ENCODE data around the gene PRAC1. TPM values are rescaled to one million over a fixed set of nuclear protein-coding genes. Genes with fewer than 3 reads are reported as not detected.

The PRAC1 gene
- total RNA-seq, 1 experiment from 2014 or later = not detected

DNA sequence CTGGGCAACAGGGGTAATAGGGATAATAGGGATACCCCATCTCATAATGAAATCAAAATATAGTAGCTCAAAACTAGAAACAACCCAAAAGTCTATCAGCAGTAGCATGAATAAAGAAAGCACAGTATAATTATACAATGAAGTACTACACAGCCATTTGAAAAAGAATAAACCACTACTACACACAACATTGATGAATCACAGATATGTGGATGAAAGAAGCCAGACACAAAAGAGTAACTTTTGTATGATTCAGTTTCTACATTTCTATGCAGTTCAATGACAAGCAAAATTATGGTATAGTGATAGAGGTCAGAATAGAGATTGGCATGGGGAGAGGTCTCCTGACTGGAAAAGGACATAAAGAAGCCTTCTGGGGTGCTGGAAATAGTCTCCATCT lies 9.0 kb upstream of the PRAC1 start:
- H3K4me3 ChIP-seq (replicated peaks in 1 of 2; ENCODE audit: low read depth in 1 of 2, low read length in 2 of 2) = no peak overlapping the region
- CTCF ChIA-PET = interaction anchor here (1.6 to 2.4 kb wide), 2 partner anchors 60 to 301 kb away, joined by 4 to 7 read pairs; no protein-coding TSS in a partner anchor
- H4K20me1 ChIP-seq (ENCODE audit: insufficient read depth) = no peaks in the 10 kb centered on the region
- peaks cover 26% of the 10 kb centered on the region; the same call in 1 of the 2 replicates for H3K27me3 ChIP-seq (ENCODE audit: insufficient read depth, low read length)
- ATAC-seq (no peak), DNase-seq (ENCODE audit: low read depth, low spot score) (no peak)
- H3K79me2 ChIP-seq (ENCODE audit: insufficient read depth, low read length) = no peaks in the 10 kb centered on the region
- POLR2A ChIA-PET = no interaction called here
- no peak overlapping the region for H2AFZ ChIP-seq (ENCODE audit: low read depth, low read length, poor library complexity, severe bottlenecking)
- H3K9me2 ChIP-seq (ENCODE audit: insufficient read depth) = no peaks in the 10 kb centered on the region
- H3K27ac ChIP-seq (ENCODE audit: low read depth, low read length) = no peak overlapping the region
- RAD21 ChIA-PET (ENCODE audit: low non-redundant PET in 1 of 2, low total read pairs in 2 of 2, uncharacterized antibody in 2 of 2, unreplicated experiment in 2 of 2) = no interaction called here
- no TSS peak for BruUV-seq (replicated peaks)
- no peak for TF ChIP-seq POLR2AphosphoS5 (IDR thresholded peaks at IDR 0.05; ENCODE audit: low read depth, low read length)
- TF ChIP-seq ZFX (IDR thresholded peaks at IDR 0.05) = no peak
- TF ChIP-seq CEBPB (IDR thresholded peaks at IDR 0.05; ENCODE audit: low read depth) = no peak
- no peak for TF ChIP-seq CBX3 (IDR thresholded peaks at IDR 0.05; ENCODE audit: low read depth)
- TF ChIP-seq ZNF274 (IDR thresholded peaks at IDR 0.05; ENCODE audit: low read depth, low read length) = no peak
- TF ChIP-seq POLR2A (IDR thresholded peaks at IDR 0.05; ENCODE audit: borderline replicate concordance, extremely low read depth, insufficient read depth, insufficient read length) = no peak
- TF ChIP-seq EZH2 (IDR thresholded peaks at IDR 0.05) = no peak
- no peak for TF ChIP-seq MAX (IDR thresholded peaks at IDR 0.05)
- TF ChIP-seq, protein P1, sequence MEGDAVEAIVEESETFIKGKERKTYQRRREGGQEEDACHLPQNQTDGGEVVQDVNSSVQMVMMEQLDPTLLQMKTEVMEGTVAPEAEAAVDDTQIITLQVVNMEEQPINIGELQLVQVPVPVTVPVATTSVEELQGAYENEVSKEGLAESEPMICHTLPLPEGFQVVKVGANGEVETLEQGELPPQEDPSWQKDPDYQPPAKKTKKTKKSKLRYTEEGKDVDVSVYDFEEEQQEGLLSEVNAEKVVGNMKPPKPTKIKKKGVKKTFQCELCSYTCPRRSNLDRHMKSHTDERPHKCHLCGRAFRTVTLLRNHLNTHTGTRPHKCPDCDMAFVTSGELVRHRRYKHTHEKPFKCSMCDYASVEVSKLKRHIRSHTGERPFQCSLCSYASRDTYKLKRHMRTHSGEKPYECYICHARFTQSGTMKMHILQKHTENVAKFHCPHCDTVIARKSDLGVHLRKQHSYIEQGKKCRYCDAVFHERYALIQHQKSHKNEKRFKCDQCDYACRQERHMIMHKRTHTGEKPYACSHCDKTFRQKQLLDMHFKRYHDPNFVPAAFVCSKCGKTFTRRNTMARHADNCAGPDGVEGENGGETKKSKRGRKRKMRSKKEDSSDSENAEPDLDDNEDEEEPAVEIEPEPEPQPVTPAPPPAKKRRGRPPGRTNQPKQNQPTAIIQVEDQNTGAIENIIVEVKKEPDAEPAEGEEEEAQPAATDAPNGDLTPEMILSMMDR (IDR thresholded peaks at IDR 0.05 in 2 of 3, conservative IDR thresholded peaks at IDR 0.05 in 1 of 3; ENCODE audit: borderline replicate concordance in 1 of 3, insufficient read depth in 1 of 3, low read depth in 2 of 3, low read length in 2 of 3) = no peak
- no peak for TF ChIP-seq ELF1 (IDR thresholded peaks at IDR 0.05; ENCODE audit: borderline replicate concordance, low read depth)
- TF ChIP-seq SRF (IDR thresholded peaks at IDR 0.05; ENCODE audit: low read depth) = no peak
- TF ChIP-seq RAD21 (IDR thresholded peaks at IDR 0.05; ENCODE audit: low read depth) = no peak
- TF ChIP-seq JUND (IDR thresholded peaks at IDR 0.05) = no peak
- TF ChIP-seq ATF3 (IDR thresholded peaks at IDR 0.05) = no peak
- no peak for TF ChIP-seq FOSL1 (IDR thresholded peaks at IDR 0.05; ENCODE audit: low read depth)
- TF ChIP-seq TCF7L2 (IDR thresholded peaks at IDR 0.05; ENCODE audit: borderline replicate concordance, extremely low read depth, insufficient read depth, insufficient read length) = no peak
- TF ChIP-seq ZBTB33 (IDR thresholded peaks at IDR 0.05; ENCODE audit: extremely low read depth, insufficient replicate concordance, low read length) = no peak
- no peak for TF ChIP-seq SIN3A (IDR thresholded peaks at IDR 0.05; ENCODE audit: low read depth)
- no peak for TF ChIP-seq SP1 (IDR thresholded peaks at IDR 0.05; ENCODE audit: low read depth)
- H3K9me3 ChIP-seq (ENCODE audit: control insufficient read depth in 1 of 2, insufficient read depth in 1 of 2, low read depth in 1 of 2, low read length in 2 of 2) = no peaks in the 10 kb centered on the region
- H3K4me2 ChIP-seq (ENCODE audit: low read length) = no peak overlapping the region
- intact Hi-C loops (cut with micrococcal nuclease) = no loop called here
- H3K4me1 ChIP-seq (ENCODE audit: control insufficient read depth in 1 of 2, insufficient read depth in 2 of 2, low read length in 2 of 2) = peaks cover 5 to 18% of the 10 kb centered on the region in 2 experiments; a peak in 3 of 4 replicates
- no peak overlapping the region for H3K9ac ChIP-seq (ENCODE audit: low read length)
- H3K36me3 ChIP-seq (ENCODE audit: control insufficient read depth in 1 of 2, insufficient read depth in 2 of 2, low read length in 2 of 2) = no peaks in the 10 kb centered on the region
